ENCODE results near the gene MAP3K15. TPM values are rescaled to one million over a fixed set of nuclear protein-coding genes. Genes with fewer than 3 reads are reported as not detected.

Gene MAP3K15
- total RNA-seq, 1 donor from 2014 or later, result 1.1 TPM

DNA sequence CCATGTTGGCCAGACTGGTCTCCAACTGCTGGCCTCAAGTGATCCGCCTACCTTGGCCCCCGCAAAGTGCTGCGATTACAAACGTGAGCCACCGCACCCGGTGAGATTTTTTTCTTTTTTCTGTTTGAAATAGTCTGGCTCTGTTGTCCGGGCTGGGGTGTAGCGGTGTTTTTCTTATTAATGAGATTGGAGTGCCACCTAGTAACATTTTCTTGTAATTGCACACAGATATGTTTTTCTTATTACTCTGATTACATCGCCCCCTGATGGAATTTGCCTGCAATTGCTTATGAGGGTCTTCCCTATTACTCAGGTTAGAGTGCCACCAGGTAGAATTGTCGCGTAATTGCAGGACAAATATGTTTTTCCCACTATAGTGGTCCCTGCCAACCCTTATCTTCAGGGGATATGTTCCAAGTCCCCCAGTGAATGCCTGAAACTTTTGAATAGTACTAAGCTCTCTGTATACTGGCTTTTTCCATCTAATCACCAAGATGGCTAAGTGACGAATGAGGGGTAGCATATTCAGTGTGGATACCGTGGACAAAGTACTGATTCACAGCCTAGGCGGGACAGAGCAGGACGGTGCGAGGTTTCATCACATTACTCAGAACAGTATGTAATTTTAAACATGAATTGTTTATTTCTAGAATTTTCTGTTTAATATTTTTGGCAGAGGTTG lies 180.2 kb downstream of the MAP3K15 start:
- peaks cover 2% of the 10 kb centered on the region for H3K27me3 Mint-ChIP-seq (ENCODE audit: insufficient read depth, low read depth)
- H3K4me1 ChIP-seq, result no peaks in the 10 kb centered on the region
- H3K79me2 ChIP-seq (ENCODE audit: low read depth), result no peaks in the 10 kb centered on the region
- no peak overlapping the region for H3K27ac Mint-ChIP-seq
- H3K36me3 Mint-ChIP-seq, result peaks cover 1% of the 10 kb centered on the region
- H3K36me3 ChIP-seq, result no peaks in the 10 kb centered on the region
- H3K4me1 Mint-ChIP-seq, result no peaks in the 10 kb centered on the region
- H3F3A ChIP-seq (ENCODE audit: low read depth), result no peaks in the 10 kb centered on the region
- TF ChIP-seq, protein P1, sequence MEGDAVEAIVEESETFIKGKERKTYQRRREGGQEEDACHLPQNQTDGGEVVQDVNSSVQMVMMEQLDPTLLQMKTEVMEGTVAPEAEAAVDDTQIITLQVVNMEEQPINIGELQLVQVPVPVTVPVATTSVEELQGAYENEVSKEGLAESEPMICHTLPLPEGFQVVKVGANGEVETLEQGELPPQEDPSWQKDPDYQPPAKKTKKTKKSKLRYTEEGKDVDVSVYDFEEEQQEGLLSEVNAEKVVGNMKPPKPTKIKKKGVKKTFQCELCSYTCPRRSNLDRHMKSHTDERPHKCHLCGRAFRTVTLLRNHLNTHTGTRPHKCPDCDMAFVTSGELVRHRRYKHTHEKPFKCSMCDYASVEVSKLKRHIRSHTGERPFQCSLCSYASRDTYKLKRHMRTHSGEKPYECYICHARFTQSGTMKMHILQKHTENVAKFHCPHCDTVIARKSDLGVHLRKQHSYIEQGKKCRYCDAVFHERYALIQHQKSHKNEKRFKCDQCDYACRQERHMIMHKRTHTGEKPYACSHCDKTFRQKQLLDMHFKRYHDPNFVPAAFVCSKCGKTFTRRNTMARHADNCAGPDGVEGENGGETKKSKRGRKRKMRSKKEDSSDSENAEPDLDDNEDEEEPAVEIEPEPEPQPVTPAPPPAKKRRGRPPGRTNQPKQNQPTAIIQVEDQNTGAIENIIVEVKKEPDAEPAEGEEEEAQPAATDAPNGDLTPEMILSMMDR (IDR thresholded peaks at IDR 0.05), result peak; percentile 67
- TF ChIP-seq EZH2phosphoT487 (IDR thresholded peaks at IDR 0.05), result no peak
- TF ChIP-seq EZH2 (IDR thresholded peaks at IDR 0.05), result no peak
- DNase-seq (ENCODE audit: low spot score), result peak; percentile 62
- peaks cover 5% of the 10 kb centered on the region for H3K9me3 ChIP-seq (ENCODE audit: low read depth)
- no peaks in the 10 kb centered on the region for H4K20me1 ChIP-seq (ENCODE audit: low read depth)
- no peak overlapping the region for H3K4me3 ChIP-seq
- H3K4me2 ChIP-seq, result no peak overlapping the region
- H3K27me3 ChIP-seq, result no peaks in the 10 kb centered on the region
- no peak overlapping the region for H3K27ac ChIP-seq
- H3K9ac ChIP-seq, result no peak overlapping the region
- no peak overlapping the region for H3K4me3 Mint-ChIP-seq
- H3K9me3 Mint-ChIP-seq, result peaks cover 29% of the 10 kb centered on the region
- no peak overlapping the region for H2AFZ ChIP-seq (replicated peaks)

DNA sequence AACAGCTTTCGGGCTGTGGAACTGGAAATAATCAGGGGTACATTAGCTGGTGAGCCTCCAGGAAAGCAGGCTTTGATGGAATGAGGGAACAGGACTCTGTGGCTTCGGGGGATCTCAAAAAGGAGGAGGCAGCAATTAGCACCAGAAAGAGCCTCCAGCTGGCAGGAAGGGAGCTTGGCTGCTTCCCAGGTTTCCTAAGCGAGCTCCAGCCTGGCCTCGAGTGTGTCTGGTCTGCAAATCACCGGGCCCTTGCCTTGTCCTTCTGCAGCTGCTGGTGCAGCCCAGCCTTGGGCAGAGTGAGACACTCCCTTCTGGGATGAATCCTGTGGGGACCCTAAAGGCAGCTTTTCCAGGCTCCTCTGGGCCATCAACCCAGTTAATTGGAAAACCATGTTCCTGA lies 182.3 kb downstream of the MAP3K15 start:
- H3K36me3 Mint-ChIP-seq, result peaks cover 1% of the 10 kb centered on the region
- TF ChIP-seq, protein P1 (IDR thresholded peaks at IDR 0.05), result no peak
- TF ChIP-seq EZH2phosphoT487 (IDR thresholded peaks at IDR 0.05), result no peak
- no peak for TF ChIP-seq EZH2 (IDR thresholded peaks at IDR 0.05)
- H3K4me3 Mint-ChIP-seq, result no peak overlapping the region

DNA sequence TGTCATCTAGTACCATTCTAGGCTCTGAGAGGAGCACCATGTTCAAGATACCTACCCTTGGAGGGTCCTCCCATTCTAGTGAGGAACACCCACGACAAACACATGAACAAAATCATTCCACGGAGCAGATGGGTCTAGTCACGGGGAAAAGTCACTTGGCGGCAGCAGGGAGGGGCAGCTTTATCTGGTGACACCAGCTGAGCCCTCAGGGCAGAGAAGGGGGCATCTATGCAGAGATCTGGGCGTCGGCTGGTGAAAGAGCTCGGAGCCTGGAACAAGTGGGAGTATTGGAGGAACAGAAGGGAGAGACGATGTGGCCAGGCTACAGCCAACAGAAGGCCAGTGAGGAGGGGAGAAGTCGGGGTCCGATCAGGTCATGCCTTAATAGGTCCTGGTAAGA lies 183.5 kb downstream of the MAP3K15 start:
- Histone ChIP-seq H3K4me1 (no peaks in the 10 kb centered on the region), H2AFZ (replicated peaks) (no peak overlapping the region), H3K27ac (no peak overlapping the region), H3K4me3 (no peak overlapping the region), H3K27me3 (no peaks in the 10 kb centered on the region), H3F3A (ENCODE audit: low read depth) (no peaks in the 10 kb centered on the region), H3K36me3 (no peaks in the 10 kb centered on the region), H3K9me3 (ENCODE audit: low read depth) (peaks cover 5% of the 10 kb centered on the region), H3K79me2 (ENCODE audit: low read depth) (no peaks in the 10 kb centered on the region), H3K9ac (no peak overlapping the region), H3K4me2 (no peak overlapping the region), H4K20me1 (ENCODE audit: low read depth) (no peaks in the 10 kb centered on the region)
- no peak for DNase-seq (ENCODE audit: low spot score)
- Mint-ChIP-seq H3K4me3 (no peak overlapping the region), H3K27me3 (ENCODE audit: insufficient read depth, low read depth) (peaks cover 5% of the 10 kb centered on the region), H3K27ac (no peak overlapping the region), H3K4me1 (no peaks in the 10 kb centered on the region), H3K36me3 (peaks cover 1% of the 10 kb centered on the region), H3K9me3 (peaks cover 33% of the 10 kb centered on the region)
- TF ChIP-seq EZH2phosphoT487 (IDR thresholded peaks at IDR 0.05), result no peak
- TF ChIP-seq EZH2 (IDR thresholded peaks at IDR 0.05), result no peak
- TF ChIP-seq, protein P1 (IDR thresholded peaks at IDR 0.05), result no peak

More for the DNA sequence above, 182.3 kb downstream of the MAP3K15 start:
- Histone ChIP-seq H3K27ac (no peak overlapping the region), H2AFZ (replicated peaks) (no peak overlapping the region), H4K20me1 (ENCODE audit: low read depth) (no peaks in the 10 kb centered on the region), H3K4me2 (no peak overlapping the region), H3K36me3 (no peaks in the 10 kb centered on the region), H3K4me3 (no peak overlapping the region), H3K9me3 (ENCODE audit: low read depth) (peaks cover 5% of the 10 kb centered on the region), H3F3A (ENCODE audit: low read depth) (no peaks in the 10 kb centered on the region), H3K79me2 (ENCODE audit: low read depth) (no peaks in the 10 kb centered on the region), H3K9ac (no peak overlapping the region), H3K4me1 (no peaks in the 10 kb centered on the region), H3K27me3 (no peaks in the 10 kb centered on the region)
- Mint-ChIP-seq H3K27ac (no peak overlapping the region), H3K9me3 (peaks cover 33% of the 10 kb centered on the region), H3K4me1 (no peaks in the 10 kb centered on the region), H3K27me3 (ENCODE audit: insufficient read depth, low read depth) (peaks cover 2% of the 10 kb centered on the region)
- DNase-seq (ENCODE audit: low spot score), result no peak
